ENCODE measurements around the gene ODF4.
"Not testable (repeated sequence)": the region's sequence is repeated elsewhere in the genome, so short reads cannot be mapped to it uniquely, and the experiment has no call there.

Gene ODF4

GRCh38 chr17:8365143-8365542 is 25.5 kb downstream of the ODF4 start:
- Histone ChIP-seq H3K4me3 (ENCODE audit: low read depth, low read length) (no peak overlapping the region), H3K36me3 (replicated peaks) (peaks cover 3% of the 10 kb centered on the region), H3K27ac (no peak overlapping the region), H3K27me3 (replicated peaks) (no peaks in the 10 kb centered on the region)
- no peak for TF ChIP-seq CTCF (IDR thresholded peaks at IDR 0.05; ENCODE audit: low read depth, low read length, missing control alignments)
- in situ Hi-C loops (cut with HindIII; ENCODE audit: low pct_ligation_motif_present, low sequenced_read_pairs), result no loop called here
- no peak for DNase-seq

GRCh38 chr17:8366231-8366630 is 26.6 kb downstream of the ODF4 start:
- no peak for TF ChIP-seq CTCF (IDR thresholded peaks at IDR 0.05; ENCODE audit: low read depth, low read length, missing control alignments)
- Histone ChIP-seq H3K36me3 (replicated peaks) (peaks cover 3% of the 10 kb centered on the region), H3K27ac (no peak overlapping the region), H3K27me3 (replicated peaks) (no peaks in the 10 kb centered on the region), H3K4me3 (ENCODE audit: low read depth, low read length) (no peak overlapping the region)
- in situ Hi-C loops (cut with HindIII; ENCODE audit: low pct_ligation_motif_present, low sequenced_read_pairs), result no loop called here
- peak; percentile 69 for DNase-seq

GRCh38 chr17:8368193-8368592 is 28.6 kb downstream of the ODF4 start:
- Histone ChIP-seq H3K27ac (no peak overlapping the region), H3K36me3 (replicated peaks) (peaks cover 3% of the 10 kb centered on the region), H3K4me3 (ENCODE audit: low read depth, low read length) (no peak overlapping the region), H3K27me3 (replicated peaks) (no peaks in the 10 kb centered on the region)
- DNase-seq, result no peak
- in situ Hi-C loops (cut with HindIII; ENCODE audit: low pct_ligation_motif_present, low sequenced_read_pairs), result no loop called here
- no peak for TF ChIP-seq CTCF (IDR thresholded peaks at IDR 0.05; ENCODE audit: low read depth, low read length, missing control alignments)

- in situ Hi-C loops (cut with HindIII; ENCODE audit: low pct_ligation_motif_present, low sequenced_read_pairs), result no loop called here
- Histone ChIP-seq H3K27me3 (replicated peaks) (no peaks in the 10 kb centered on the region), H3K27ac (no peak overlapping the region), H3K4me3 (ENCODE audit: low read depth, low read length) (no peak overlapping the region), H3K36me3 (replicated peaks) (peaks cover 3% of the 10 kb centered on the region)
- TF ChIP-seq CTCF (IDR thresholded peaks at IDR 0.05; ENCODE audit: low read depth, low read length, missing control alignments), result no peak
- no peak for DNase-seq
These were observed 30.3 kb downstream of the ODF4 start for GRCh38 chr17:8369944-8370343.

DNA sequence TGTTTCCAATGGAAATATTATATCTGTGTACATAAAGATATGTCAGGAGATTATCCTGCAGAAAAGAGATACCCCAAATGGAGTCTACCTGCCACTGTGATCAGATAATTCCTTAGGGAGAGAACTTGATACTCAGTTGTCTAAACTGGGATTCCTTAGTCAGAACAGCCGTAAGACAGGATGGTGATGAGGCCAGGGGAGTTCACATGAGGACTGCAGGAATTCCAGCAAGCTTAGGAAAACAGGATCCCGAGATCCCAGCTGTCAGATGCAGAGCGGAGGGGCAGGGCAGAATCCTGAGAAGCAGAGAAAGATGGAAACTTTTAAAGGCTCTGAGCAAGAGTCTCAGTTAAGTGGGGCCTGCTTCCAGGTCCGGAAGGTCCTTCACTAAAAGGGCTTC is 32.1 kb downstream of the ODF4 start:
- in situ Hi-C loops (cut with HindIII; ENCODE audit: low pct_ligation_motif_present, low sequenced_read_pairs), result no loop called here
- Histone ChIP-seq H3K27ac (no peak overlapping the region), H3K27me3 (replicated peaks) (no peaks in the 10 kb centered on the region), H3K36me3 (replicated peaks) (peaks cover 5% of the 10 kb centered on the region), H3K4me3 (ENCODE audit: low read depth, low read length) (no peak overlapping the region)
- no peak for TF ChIP-seq CTCF (IDR thresholded peaks at IDR 0.05; ENCODE audit: low read depth, low read length, missing control alignments)
- no peak for DNase-seq

DNA sequence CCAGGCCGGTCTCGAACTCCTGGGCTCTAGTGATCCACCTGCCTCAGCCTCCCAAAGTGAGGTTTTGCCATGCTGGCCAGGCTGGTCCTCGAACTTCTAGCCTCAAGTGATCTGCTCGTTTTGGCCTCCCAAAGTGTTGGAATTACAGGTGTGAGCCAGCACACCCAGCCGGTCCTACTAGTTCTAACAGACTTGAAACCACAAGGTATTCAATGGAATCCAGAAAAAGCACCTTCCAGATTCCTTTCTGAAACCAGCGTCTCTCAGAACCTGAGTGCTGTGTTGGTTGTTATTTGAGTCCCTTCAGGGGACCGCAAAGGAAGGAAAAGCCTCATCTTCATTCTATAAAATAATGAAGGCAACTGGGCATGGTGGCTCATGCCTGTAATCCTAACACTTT is 32.8 kb downstream of the ODF4 start:
- Histone ChIP-seq H3K4me3 (ENCODE audit: low read depth, low read length) (no peak overlapping the region), H3K27me3 (replicated peaks) (no peaks in the 10 kb centered on the region), H3K27ac (no peak overlapping the region), H3K36me3 (replicated peaks) (peaks cover 11% of the 10 kb centered on the region)
- DNase-seq, result no peak
- in situ Hi-C loops (cut with HindIII; ENCODE audit: low pct_ligation_motif_present, low sequenced_read_pairs), result no loop called here
- TF ChIP-seq CTCF (IDR thresholded peaks at IDR 0.05; ENCODE audit: low read depth, low read length, missing control alignments), result no peak

GRCh38 chr17:8373856-8374255 is 34.2 kb downstream of the ODF4 start:
- H3K4me3 ChIP-seq (ENCODE audit: low read depth, low read length); H3K27me3 ChIP-seq (replicated peaks); DNase-seq; H3K27ac ChIP-seq; in situ Hi-C loops (cut with HindIII; ENCODE audit: low pct_ligation_motif_present, low sequenced_read_pairs): not testable (repeated sequence)
- peaks cover 26% of the 10 kb centered on the region for H3K36me3 ChIP-seq (replicated peaks)

Measured in brain microvascular endothelial cell (primary cell).